ENCODE data around the gene ERC1.
"Not testable (repeated sequence)": the region's sequence is repeated elsewhere in the genome, so short reads cannot be mapped to it uniquely, and the experiment has no call there.

ERC1 gene

GRCh38 chr12:1174659-1175058 lies 183.6 kb downstream of the ERC1 start:
- no peak for FAIRE-seq
- no peak for DNase-seq (ENCODE audit: insufficient read length, low spot score)

DNA sequence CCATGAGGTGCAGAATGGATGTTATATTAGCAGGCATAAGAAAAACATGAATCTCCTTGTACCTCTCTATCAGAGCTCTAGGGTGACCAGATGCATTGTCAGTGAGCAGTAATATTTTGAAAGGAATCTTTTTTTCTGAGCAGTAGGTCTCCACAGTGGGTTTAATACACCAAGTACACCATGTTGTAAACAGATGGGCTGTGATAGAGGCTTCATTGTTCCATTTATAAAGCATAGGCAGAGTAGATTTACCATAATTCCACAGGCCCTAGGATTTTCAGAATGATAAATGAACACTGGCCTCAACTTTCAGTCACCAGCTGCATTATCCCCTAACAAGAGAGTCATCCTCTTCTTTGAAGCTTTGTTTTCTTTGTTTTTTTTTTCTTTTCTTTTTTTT lies 185.2 kb downstream of the ERC1 start:
- FAIRE-seq (no peak), DNase-seq (ENCODE audit: insufficient read length, low spot score) (no peak)

DNA sequence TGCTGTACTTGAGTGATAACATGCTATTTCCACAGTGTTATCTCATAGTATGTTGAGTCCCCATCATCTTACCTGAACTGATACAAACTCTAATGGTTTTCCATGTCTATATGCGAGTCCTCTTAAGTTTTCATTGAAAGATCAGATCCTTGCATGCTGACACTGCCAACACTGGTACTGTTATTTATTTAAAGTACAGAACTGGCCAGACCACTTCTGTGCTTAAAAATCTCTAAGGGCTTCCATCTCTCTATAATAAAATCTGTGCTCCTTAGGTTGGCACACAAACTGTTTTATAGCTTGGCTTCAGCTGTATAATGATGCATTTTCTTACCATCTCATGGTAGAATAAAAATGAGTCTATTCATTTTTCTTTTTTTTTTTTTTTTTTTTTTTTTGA lies 188.1 kb downstream of the ERC1 start:
- FAIRE-seq (no peak), DNase-seq (ENCODE audit: insufficient read length, low spot score) (no peak)

GRCh38 chr12:1182069-1182468 lies 191.0 kb downstream of the ERC1 start:
- no peak for FAIRE-seq

DNA sequence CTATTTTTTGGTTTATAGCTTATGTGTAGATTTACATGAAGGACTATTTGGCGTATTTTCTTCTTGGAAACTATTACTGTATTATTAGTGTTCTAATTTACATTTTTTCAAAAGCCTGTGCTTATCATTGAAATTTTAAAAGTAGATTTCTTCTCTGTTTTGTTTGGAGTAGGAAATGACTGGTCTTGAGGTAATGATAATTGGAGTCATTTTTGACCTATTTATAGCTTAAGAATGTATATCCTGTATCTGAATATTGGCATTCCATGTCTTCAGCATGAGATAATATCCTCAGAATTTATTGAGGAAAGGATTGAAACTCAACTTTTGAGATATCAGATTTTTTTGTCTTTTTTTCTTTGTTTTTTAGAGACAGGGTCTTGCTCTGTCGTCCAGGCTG lies 193.4 kb downstream of the ERC1 start:
- no peak for DNase-seq (ENCODE audit: insufficient read length, low spot score)
- FAIRE-seq, result no peak

More at GRCh38 chr12:1182069-1182468, 191.0 kb downstream of the ERC1 start:
- DNase-seq (ENCODE audit: insufficient read length, low spot score), result no peak

GRCh38 chr12:1185460-1186182 lies 194.6 kb downstream of the ERC1 start:
- FAIRE-seq (peak; percentile 90), DNase-seq (ENCODE audit: insufficient read length, low spot score) (peak; percentile 22)

DNA sequence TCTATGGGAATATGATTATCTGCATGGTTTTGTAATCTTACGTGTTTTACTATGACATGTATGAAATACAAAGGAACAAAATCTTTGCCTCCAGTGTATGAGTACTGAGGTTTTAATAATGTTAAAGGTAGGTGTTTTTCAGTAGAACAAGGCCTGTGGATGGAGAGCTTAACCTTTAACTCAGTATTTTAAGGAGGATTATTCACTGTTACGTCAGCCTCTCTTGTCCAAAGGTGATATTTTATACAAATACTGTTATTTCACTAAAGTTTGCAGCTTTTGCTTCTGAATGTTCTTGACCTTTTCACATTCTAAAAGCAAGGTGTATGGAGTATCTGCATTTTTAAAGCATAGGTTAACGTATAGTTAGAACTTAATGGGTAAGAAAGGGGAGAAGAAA lies 195.3 kb downstream of the ERC1 start:
- DNase-seq (ENCODE audit: insufficient read length, low spot score) (no peak), FAIRE-seq (no peak)

DNA sequence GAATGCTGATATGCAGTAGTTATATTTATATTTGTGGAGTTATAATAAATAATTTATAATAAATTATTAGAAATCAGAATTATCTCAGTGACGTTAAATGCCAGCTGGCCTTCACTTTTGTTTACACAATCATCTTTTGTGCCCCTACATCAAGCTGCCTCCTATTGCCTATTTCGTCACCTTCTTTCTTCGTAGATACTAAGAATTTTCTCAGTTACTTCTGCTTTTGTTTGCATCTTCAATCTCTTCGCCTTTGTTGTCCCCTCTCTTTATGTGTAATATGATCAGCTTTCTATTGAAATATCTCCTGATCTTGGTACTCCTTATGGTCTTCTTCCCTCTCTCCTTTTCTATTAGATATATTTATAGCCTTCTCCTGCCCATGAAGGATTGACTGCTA lies 197.0 kb downstream of the ERC1 start:
- no peak for FAIRE-seq
- DNase-seq (ENCODE audit: insufficient read length, low spot score), result no peak

GRCh38 chr12:1189163-1189562 lies 198.1 kb downstream of the ERC1 start:
- FAIRE-seq, result no peak
- DNase-seq (ENCODE audit: insufficient read length, low spot score), result no peak

DNA sequence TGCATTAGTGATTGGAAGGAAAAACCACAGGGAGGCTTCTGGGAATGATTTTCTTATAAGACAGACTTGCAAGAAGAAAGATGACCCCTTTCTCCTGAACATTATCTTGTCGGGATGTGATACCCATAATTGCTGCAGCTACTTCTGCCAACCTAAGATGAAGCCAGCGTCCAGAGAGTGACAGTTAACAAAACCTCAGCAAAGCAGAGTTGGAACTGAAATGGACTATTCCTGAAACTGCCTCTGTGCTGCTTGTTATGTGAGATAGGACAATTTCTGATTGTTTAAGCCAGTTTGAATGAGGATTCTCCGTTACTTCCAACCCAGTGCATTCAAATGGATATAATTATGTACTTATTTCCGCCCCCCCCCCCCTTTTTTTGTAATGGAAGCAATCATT lies 204.5 kb downstream of the ERC1 start:
- no peak for FAIRE-seq

GRCh38 chr12:1197264-1198018 lies 206.4 kb downstream of the ERC1 start:
- no peak for FAIRE-seq
- DNase-seq (ENCODE audit: insufficient read length, low spot score), result no peak

More for the DNA sequence above, 204.5 kb downstream of the ERC1 start:
- no peak for DNase-seq (ENCODE audit: insufficient read length, low spot score)

DNA sequence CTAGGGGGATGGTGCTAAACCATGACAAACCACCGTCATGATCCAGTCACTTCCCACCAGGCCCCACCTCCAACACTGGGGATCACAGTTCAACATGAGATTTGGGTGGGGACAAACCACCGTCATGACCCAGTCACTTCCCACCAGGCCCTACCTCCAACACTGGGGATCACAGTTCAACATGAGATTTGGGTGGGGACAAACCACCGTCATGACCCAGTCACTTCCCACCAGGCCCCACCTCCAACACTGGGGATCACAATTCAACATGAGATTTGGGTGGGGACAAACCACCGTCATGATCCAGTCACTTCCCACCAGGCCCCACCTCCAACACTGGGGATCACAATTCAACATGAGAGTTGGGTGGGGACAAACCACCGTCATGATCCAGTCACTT lies 207.8 kb downstream of the ERC1 start:
- DNase-seq (ENCODE audit: insufficient read length, low spot score); FAIRE-seq: not testable (repeated sequence)

DNA sequence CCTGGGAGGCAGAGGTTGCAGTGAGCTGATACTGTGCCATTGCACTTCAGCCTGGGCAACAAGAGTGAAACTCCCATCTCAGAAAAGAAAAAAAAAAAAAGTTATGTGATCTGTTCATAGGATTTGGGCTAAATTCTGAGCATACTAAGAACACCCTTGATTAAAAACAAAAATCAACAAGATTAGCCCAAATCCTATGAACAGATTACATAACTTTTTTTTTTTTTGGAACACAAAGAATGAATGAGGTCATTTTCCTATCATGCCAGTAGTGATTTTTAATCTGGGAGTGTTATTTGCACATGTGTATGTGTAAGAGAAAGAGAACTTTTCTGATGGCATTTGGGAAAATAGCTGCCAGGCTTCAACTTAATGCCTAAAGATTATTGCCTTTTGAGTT lies 208.7 kb downstream of the ERC1 start:
- DNase-seq (ENCODE audit: insufficient read length, low spot score) (no peak), FAIRE-seq (no peak)

DNA sequence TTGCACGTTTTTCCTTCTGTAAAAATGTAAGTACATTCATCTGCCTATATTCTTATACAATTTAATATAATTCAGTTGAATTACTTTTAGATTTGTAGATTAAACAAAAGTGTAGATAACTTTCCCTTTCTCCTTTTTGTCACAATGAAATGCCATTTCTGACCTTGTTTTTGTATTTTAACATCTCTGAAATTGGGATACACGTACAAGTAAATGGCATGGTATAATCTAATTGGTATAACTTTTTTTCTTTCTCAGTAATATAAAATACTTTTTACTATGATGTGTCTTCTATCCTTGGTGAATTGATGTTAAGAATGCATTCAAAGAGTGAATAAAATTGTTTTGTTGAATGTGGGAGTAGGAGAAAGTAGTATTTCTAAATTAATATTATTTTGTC lies 210.0 kb downstream of the ERC1 start:
- DNase-seq (ENCODE audit: insufficient read length, low spot score) (no peak), FAIRE-seq (no peak)

GRCh38 chr12:1201886-1202285 lies 210.9 kb downstream of the ERC1 start:
- DNase-seq (ENCODE audit: insufficient read length, low spot score) (no peak), FAIRE-seq (no peak)

DNA sequence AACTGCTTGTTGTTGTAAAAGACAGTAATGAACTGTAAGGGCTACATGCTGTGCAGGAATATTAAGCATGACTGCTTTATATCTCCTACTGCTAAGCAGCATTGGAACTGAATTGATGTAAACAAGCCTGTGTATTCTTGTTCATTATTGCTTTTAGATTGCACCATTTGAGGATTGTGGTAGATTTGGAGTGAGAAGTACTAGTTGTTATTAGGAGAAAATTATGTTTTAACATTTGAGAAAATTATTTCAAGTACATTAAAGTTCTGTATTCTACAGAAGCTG lies 212.7 kb downstream of the ERC1 start:
- DNase-seq (ENCODE audit: insufficient read length, low spot score) (no peak), FAIRE-seq (peak; percentile 53)

DNA sequence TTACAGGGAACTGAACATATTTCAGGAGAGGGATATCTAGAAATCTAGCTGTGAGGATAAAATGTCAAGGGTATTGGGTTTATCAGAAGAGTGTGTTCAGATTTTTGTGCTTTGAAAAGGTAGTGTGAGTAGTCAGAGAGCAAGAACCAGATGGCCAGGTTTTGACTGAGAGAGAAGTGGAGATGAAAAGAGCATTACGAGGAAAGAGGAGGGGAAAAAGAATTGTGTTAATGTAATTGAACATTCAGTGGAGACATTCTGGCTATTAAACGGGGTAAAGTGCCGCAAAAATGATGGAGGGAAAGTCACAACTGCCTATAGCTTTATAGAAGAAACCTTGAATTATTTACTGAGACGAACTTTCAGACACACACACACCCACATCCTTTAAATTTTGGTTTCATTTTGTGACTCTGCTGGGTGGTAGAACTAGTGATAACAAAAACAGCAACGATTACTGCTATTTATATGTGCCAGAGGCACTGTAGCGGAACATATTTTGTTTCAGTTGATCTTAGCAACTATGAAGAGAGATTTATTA lies 213.6 kb downstream of the ERC1 start:
- FAIRE-seq, result peak; percentile 93

DNA sequence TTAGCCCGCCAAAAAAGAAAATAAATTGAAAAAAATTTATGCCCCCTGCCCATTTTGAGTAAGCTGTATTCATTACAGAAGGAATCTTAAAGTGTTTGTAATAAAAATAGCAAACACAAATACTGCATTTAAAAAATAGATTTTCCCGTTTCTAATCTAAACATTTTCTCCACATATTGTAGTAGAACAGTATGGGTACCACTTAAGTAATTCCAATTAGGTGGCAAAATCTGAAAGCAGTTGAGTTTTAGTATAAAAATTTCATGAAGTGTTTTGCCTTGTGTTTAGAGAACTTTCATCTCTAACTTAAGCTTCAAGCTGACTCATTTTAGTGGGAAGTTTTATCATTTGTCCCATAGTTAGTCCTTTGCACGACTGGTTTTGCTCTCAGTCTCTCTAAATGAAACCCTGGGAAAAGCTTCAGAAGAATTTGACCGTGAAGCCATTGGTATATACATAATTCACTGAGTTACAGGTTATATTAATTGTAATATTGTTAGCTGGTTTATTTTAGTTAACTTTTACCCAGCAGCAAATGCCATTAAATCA lies 214.6 kb downstream of the ERC1 start:
- peak; percentile 62 for FAIRE-seq
- DNase-seq (ENCODE audit: insufficient read length, low spot score), result no peak

More for the DNA sequence above, 213.6 kb downstream of the ERC1 start:
- peak; percentile 25 for DNase-seq (ENCODE audit: insufficient read length, low spot score)

DNA sequence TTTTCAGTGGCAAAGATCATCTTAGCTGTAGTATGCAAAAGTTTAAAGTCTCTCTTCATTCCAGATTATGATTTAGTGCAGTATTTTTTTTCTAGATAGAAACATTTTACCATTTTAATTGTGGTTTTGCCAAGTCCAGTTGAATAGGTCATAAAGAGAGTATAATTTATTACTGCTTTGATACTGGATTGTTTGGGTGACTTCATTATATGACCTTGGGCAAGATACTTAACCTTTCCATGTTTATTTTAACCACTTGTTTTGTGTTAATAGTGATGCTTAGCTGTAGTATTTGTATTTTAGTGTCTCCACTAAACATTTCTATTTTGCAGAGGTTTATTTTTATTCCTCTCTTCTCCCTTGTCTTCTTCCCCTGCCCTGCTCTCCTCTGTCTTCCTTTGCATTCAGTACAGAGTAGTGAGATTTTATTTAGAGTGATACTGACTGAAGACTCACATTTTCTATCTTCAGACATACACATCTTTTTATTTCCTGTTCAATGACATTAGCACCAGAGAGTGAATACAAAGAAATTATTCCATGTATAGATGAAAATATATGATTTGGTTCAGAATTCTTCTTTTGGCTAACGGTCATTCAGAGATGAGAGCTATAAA lies 215.2 kb downstream of the ERC1 start:
- no peak for DNase-seq (ENCODE audit: insufficient read length, low spot score)
- no peak for FAIRE-seq

DNA sequence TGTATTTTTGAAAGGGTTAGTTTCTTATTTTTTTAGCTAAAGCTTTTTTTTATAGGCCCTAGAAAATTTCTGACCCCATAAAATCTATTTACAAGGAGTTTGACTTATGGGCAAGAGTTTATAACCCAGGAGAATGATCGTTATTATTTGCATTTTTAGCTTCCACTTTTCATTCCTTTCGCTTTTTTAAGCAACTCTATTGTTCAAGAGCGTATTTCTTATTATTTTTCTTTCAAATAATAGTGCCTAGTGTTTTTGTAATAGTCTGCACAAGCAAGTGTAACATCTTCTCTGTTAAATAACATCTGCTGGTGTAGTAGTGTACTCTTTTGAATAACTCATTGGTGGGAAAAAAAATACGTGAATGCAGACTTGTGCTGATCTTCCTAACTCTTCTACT lies 216.3 kb downstream of the ERC1 start:
- DNase-seq (ENCODE audit: insufficient read length, low spot score), result no peak
- FAIRE-seq, result no peak

GRCh38 chr12:1208719-1209118 lies 217.7 kb downstream of the ERC1 start:
- not testable (repeated sequence) for FAIRE-seq; DNase-seq (ENCODE audit: insufficient read length, low spot score)
